Epithelial cell of proximal tubule (primary cell): ENCODE measurements around the gene AFF3. TPM values are rescaled to one million over a fixed set of nuclear protein-coding genes. Genes with fewer than 3 reads are reported as not detected.

Source experiments
- DNase-seq: peaks from one replicate; pipeline ENCODE4 v3.0.0-alpha.2; 2011; ENCODE audit warnings: low read depth
- H3K4me3 ChIP-seq: 2 replicates; pipeline ENCODE4 v1.5.1; 2011; ENCODE audit warnings: low read depth, mild to moderate bottlenecking, low read length
- CTCF ChIP-seq: conservative IDR thresholded peaks from 2 replicates; pipeline ENCODE4 v1.5.1; 2012; ENCODE audit warnings: low read depth, mild to moderate bottlenecking, low read length
- total RNA-seq: library from RNA; depleted of rRNA; stranded (reverse); fragments of >200 nt; gene quantifications from 2 replicates; pipeline ENCODE4 v1.2.3, GENCODE V29; 2015

The AFF3 gene
- total RNA-seq, 1 donor from 2014 or later: 0.35 TPM

- DNase-seq: no peak
- no peak overlapping the region for H3K4me3 ChIP-seq
- no peak for TF ChIP-seq CTCF
Measured at GRCh38 chr2:99622534-99622933, 519.9 kb downstream of the AFF3 start.

DNA sequence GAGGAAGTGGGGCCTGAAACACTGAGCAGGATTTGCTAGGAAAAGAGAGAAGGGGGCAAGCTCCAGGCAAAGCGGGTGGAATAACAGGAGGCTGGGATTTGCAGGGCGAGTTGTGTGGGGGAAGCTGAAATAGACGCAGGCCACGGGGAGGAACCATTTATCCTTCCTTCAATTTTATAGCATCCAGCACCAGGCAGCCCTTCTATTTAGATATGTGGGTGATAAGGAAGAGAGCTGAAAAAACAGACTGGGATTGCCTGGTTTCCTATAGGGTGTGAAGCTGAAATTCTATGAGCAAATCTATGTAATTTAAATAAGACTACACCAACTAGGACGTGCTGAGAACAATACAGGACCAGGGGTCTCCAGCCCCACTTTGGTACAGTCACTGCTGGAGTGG, 520.6 kb downstream of the AFF3 start:
- DNase-seq: no peak
- no peak for TF ChIP-seq CTCF
- no peak overlapping the region for H3K4me3 ChIP-seq

- no peak for TF ChIP-seq CTCF
- H3K4me3 ChIP-seq: no peak overlapping the region
- no peak for DNase-seq
Measured at GRCh38 chr2:99621106-99621505, 521.3 kb downstream of the AFF3 start.

DNA sequence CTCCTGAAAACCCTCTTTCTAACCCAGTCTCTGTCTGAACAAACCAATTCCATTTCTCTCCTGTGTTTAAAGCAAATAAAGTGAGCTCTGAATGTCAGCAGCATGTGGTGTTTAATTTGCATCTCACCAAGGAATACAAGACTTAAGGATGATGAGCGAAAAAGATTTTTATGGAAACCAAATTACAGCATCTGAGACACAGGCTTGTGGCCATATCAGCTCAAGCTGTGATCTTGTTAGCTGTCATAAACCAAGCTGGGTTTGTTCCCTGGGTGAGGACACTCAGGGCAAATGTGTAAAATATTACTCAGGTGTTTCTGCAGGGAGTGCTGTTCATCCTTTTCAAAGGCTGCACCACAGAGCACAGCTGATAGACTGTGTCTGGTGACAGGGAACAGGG, 523.2 kb downstream of the AFF3 start:
- no peak overlapping the region for H3K4me3 ChIP-seq
- no peak for TF ChIP-seq CTCF
- DNase-seq: no peak

DNA sequence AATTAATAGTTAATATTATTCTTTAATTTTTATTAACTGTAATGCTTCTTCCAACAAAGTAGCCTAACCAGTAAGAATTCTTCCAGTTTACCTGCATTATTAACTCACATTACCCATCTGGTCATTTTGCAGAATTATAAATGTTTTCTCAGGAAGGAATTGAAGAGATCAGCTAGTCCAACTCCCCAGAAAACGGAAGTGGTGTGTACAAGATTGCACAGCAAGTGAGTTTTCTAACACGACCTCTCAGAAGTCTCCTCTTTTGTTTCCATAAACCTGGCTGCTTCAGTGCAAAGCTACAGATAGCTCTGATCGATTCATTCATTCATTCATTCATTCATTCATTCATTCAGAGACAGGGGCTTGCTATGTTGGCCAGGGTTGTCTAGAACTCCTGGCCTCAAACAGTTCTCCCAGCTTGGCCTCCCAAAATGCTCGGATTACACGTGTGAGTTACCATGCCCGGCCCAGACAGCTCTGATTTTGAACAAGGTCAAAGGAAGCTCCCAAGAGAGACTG, 523.8 kb downstream of the AFF3 start:
- no peak for TF ChIP-seq CTCF
- no peak overlapping the region for H3K4me3 ChIP-seq
- no peak for DNase-seq

DNA sequence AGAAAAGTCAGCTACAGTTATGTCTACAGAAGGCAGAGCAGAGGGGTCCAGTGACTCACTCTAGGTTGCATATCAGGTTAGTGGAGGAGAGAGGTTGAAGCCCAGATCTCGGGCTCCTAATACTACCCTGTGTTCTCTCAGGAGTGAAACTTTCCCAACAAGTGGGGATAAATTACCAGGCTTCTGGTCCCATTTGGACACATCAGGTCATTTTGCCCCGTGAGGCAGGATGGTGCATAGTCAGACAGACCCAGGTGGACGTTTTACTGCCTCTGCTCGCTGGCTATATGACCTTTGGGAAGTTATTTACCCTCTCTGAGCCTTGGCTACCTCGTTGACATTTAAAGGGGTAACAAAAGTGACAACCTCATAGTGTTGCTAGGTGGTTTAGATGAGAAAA, 524.6 kb downstream of the AFF3 start:
- no peak overlapping the region for H3K4me3 ChIP-seq
- TF ChIP-seq CTCF: no peak
- no peak for DNase-seq

- peak; percentile 45 for TF ChIP-seq CTCF
- H3K4me3 ChIP-seq: no peak overlapping the region
- DNase-seq: no peak
Measured at GRCh38 chr2:99615247-99615771, 527.1 kb downstream of the AFF3 start.
